Measurements from ENCODE around the gene ARPC1A.

DNA sequence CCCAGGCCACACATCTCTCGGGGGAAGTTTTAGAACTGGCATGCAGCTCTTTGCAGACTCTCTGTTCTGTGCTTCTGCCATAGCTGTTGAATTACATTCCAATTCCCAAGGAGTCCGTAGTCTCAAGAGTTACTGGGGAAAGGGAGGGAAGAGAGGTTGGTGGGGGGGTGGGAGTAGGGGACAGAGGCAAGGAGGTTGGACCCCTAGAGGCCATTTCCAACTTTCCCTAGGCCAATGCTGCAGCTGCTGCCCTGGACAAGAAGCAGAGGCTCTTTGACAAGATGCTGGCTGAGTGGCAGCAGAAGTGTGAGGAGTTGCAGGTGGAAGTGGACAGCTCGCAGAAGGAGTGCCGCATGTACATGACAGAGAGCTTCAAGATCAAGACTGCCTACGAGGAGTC lies 29.2 kb upstream of the ARPC1A start:
- TF ChIP-seq POLR2A (IDR thresholded peaks at IDR 0.05), result no peak
- TF ChIP-seq, protein P1, sequence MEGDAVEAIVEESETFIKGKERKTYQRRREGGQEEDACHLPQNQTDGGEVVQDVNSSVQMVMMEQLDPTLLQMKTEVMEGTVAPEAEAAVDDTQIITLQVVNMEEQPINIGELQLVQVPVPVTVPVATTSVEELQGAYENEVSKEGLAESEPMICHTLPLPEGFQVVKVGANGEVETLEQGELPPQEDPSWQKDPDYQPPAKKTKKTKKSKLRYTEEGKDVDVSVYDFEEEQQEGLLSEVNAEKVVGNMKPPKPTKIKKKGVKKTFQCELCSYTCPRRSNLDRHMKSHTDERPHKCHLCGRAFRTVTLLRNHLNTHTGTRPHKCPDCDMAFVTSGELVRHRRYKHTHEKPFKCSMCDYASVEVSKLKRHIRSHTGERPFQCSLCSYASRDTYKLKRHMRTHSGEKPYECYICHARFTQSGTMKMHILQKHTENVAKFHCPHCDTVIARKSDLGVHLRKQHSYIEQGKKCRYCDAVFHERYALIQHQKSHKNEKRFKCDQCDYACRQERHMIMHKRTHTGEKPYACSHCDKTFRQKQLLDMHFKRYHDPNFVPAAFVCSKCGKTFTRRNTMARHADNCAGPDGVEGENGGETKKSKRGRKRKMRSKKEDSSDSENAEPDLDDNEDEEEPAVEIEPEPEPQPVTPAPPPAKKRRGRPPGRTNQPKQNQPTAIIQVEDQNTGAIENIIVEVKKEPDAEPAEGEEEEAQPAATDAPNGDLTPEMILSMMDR (IDR thresholded peaks at IDR 0.05), result no peak
- no peak for TF ChIP-seq POLR2AphosphoS5 (IDR thresholded peaks at IDR 0.05)
